Measurements from ENCODE around the gene BCL11B.

DNA sequence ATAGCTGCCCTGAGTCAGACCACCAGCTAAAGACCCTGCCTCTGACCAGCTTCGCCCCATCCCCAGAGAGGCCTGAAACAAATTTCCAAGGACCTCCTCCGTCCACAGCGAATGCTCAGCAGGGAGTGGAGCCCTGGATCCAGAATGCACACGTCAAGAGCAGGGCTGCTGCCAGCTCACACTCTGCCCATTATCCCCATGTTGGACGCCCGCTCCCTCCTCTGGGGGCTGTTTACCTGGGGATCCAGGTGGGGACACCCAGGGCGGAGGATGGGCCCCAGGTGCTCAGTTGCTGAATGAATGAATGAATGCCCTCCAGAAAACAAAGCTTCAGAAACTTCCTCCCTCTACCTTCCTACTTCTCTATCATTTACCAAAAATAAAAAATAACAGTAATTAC lies 18.1 kb downstream of the BCL11B start:
- TF ChIP-seq, protein P1, sequence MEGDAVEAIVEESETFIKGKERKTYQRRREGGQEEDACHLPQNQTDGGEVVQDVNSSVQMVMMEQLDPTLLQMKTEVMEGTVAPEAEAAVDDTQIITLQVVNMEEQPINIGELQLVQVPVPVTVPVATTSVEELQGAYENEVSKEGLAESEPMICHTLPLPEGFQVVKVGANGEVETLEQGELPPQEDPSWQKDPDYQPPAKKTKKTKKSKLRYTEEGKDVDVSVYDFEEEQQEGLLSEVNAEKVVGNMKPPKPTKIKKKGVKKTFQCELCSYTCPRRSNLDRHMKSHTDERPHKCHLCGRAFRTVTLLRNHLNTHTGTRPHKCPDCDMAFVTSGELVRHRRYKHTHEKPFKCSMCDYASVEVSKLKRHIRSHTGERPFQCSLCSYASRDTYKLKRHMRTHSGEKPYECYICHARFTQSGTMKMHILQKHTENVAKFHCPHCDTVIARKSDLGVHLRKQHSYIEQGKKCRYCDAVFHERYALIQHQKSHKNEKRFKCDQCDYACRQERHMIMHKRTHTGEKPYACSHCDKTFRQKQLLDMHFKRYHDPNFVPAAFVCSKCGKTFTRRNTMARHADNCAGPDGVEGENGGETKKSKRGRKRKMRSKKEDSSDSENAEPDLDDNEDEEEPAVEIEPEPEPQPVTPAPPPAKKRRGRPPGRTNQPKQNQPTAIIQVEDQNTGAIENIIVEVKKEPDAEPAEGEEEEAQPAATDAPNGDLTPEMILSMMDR (IDR thresholded peaks at IDR 0.05): no peak
- no peak for TF ChIP-seq EP300 (IDR thresholded peaks at IDR 0.05)

Measured in tibial nerve (tissue), 4 donors.